Measurements from ENCODE around the gene SPRR1A.

DNA sequence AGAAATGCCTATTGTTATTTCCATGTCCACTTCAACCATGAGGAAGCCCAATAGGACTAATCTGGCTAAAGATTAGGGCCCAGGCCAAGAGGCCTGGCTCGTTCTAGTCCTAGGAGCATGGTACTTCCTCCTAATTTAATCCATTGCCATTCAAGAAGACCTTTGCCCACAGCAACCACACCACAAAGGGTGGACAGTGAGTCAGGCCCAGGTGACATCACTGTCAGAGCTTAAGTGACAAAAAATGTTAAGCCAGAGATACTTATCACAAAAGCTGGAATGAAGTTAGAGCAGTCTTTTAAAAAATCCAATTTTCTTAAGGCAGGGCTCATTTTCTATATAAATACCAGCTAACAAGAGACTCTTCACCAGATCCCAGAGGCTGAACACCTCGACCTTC lies 17.5 kb downstream of the SPRR1A start, which contains the start of gene SPRR3:
- TF ChIP-seq EP300 (IDR thresholded peaks at IDR 0.05) (no peak), CTCF (IDR thresholded peaks at IDR 0.05) (no peak), POLR2AphosphoS5 (IDR thresholded peaks at IDR 0.05) (no peak)

All from gastroesophageal sphincter (tissue), 3 donors.